Astrocyte (in vitro differentiated cells and primary cell): Measurements from ENCODE around the gene LRRC4C. TPM values are rescaled to one million over a fixed set of nuclear protein-coding genes. Genes with fewer than 3 reads are reported as not detected.

Experiments
- DNase-seq: peaks from one replicate; pipeline ENCODE4 v3.0.0-alpha.2; 2010; ENCODE audit warnings: low read depth
- FAIRE-seq: peaks from 2 replicates; lab custom pipeline; 2011; peaks lifted over from hg19 to GRCh38; lab: Jason Lieb, UNC
- H2AFZ ChIP-seq: 2 replicates; pipeline ENCODE4 v1.6.0; 2012; ENCODE audit warnings: low read depth, low read length, inconsistent platforms
- H3K27ac ChIP-seq: 2 replicates; pipeline ENCODE4 v1.5.1; 2011; ENCODE audit warnings: low read depth, low read length, inconsistent platforms
- H3K27me3 ChIP-seq: 2 replicates; pipeline ENCODE4 v1.6.0; 2011; ENCODE audit warnings: low read length, inconsistent platforms; ENCODE audit not compliant: insufficient read depth
- H3K36me3 ChIP-seq: 2 replicates; pipeline ENCODE4 v1.5.1; 2011; ENCODE audit warnings: low read length, inconsistent platforms; ENCODE audit not compliant: insufficient read depth
- H3K4me1 ChIP-seq: 2 replicates; pipeline ENCODE4 v1.5.1; 2011; ENCODE audit warnings: low read length, inconsistent platforms; ENCODE audit not compliant: insufficient read depth
- H3K4me2 ChIP-seq: 2 replicates; pipeline ENCODE4 v1.6.0; 2012; ENCODE audit warnings: low read length, inconsistent platforms
- H3K4me3 ChIP-seq: 2 replicates; pipeline ENCODE4 v1.5.1; 2011; ENCODE audit warnings: low read depth, mild to moderate bottlenecking, low read length, inconsistent platforms; ENCODE audit not compliant: insufficient read depth
- H3K79me2 ChIP-seq: 2 replicates; pipeline ENCODE4 v1.6.0; 2012; ENCODE audit warnings: mild to moderate bottlenecking, low read length, inconsistent platforms; ENCODE audit not compliant: insufficient read depth
- H3K9ac ChIP-seq: 2 replicates; pipeline ENCODE4 v1.6.0; 2012; ENCODE audit warnings: mild to moderate bottlenecking, low read length, inconsistent platforms
- H3K9me3 ChIP-seq: 2 replicates; pipeline ENCODE4 v1.5.1; 2012; ENCODE audit warnings: low read depth, mild to moderate bottlenecking, low read length, inconsistent platforms; ENCODE audit not compliant: insufficient read depth
- H4K20me1 ChIP-seq: 2 replicates; pipeline ENCODE4 v1.6.0; 2012; ENCODE audit warnings: low read length, inconsistent platforms; ENCODE audit not compliant: insufficient read depth
- H3K27ac Mint-ChIP-seq: one replicate; pipeline ENCODE4 v1.8.0; 2021; ENCODE audit warnings: mild to moderate bottlenecking, mixed read lengths; ENCODE audit not compliant: unreplicated experiment
- H3K27me3 Mint-ChIP-seq: one replicate; pipeline ENCODE4 v1.8.0; 2021; ENCODE audit warnings: low read depth, mixed read lengths; ENCODE audit not compliant: unreplicated experiment
- H3K36me3 Mint-ChIP-seq: one replicate; pipeline ENCODE4 v1.8.0; 2021; ENCODE audit warnings: low read depth, mixed read lengths; ENCODE audit not compliant: unreplicated experiment
- H3K4me1 Mint-ChIP-seq: one replicate; pipeline ENCODE4 v1.8.0; 2021; ENCODE audit warnings: low read depth, mixed read lengths; ENCODE audit not compliant: unreplicated experiment
- H3K4me3 Mint-ChIP-seq: one replicate; pipeline ENCODE4 v1.8.0; 2021; ENCODE audit warnings: mild to moderate bottlenecking, moderate library complexity, mixed read lengths; ENCODE audit not compliant: unreplicated experiment
- H3K9me3 Mint-ChIP-seq: one replicate; pipeline ENCODE4 v1.8.0; 2021; ENCODE audit warnings: mild to moderate bottlenecking, mixed read lengths; ENCODE audit not compliant: unreplicated experiment
- EZH2 ChIP-seq: IDR thresholded peaks from 2 replicates; pipeline ENCODE4 v1.6.1; 2012; ENCODE audit warnings: mild to moderate bottlenecking, low read length, inconsistent platforms; ENCODE audit not compliant: insufficient read depth
- total RNA-seq: library from RNA; stranded (reverse); gene quantifications from 2 replicates; pipeline ENCODE4 v1.2.1, GENCODE V29; 2021
- TF ChIP-seq, protein P1 (sequence below): IDR thresholded peaks from 2 replicates; pipeline ENCODE4 v1.5.1; 2011; ENCODE audit warnings: low read depth, mild to moderate bottlenecking, inconsistent platforms, low read length, moderate library complexity; ENCODE audit not compliant: insufficient read depth

Gene LRRC4C
- total RNA-seq, 1 donor from 2014 or later = 9.0 TPM

DNA sequence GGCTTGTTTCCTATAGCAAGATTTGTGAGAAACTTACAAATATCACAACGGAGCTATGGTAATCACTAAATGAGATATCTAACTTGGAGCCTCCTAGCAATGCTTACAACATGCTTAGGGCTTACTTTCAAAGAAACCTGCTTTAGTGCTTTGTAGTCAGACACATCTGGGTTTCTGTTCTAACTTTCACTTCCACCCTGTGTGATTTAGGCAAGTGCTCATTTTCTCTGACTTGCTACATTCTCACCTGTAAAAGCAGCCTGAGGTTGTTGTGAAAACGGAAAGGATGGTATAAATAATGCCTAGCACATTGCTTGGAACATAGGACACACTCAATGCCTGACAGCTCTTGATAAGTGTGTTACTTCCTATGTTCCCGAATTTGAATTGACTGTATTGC is 45.6 kb downstream of the LRRC4C start:
- DNase-seq (no peak), FAIRE-seq (no peak)
- no peaks in the 10 kb centered on the region for H3K27me3 Mint-ChIP-seq
- Histone ChIP-seq H3K27me3 (no peaks in the 10 kb centered on the region), H3K27ac (no peak overlapping the region), H3K79me2 (no peaks in the 10 kb centered on the region), H3K4me2 (no peak overlapping the region), H3K9me3 (no peaks in the 10 kb centered on the region), H3K4me3 (no peak overlapping the region), H3K4me1 (no peaks in the 10 kb centered on the region), H3K9ac (no peak overlapping the region), H2AFZ (no peak overlapping the region), H3K36me3 (no peaks in the 10 kb centered on the region), H4K20me1 (no peaks in the 10 kb centered on the region)
- H3K27ac Mint-ChIP-seq = no peak overlapping the region
- no peaks in the 10 kb centered on the region for H3K36me3 Mint-ChIP-seq
- peaks cover 5% of the 10 kb centered on the region for H3K4me1 Mint-ChIP-seq
- no peak overlapping the region for H3K4me3 Mint-ChIP-seq
- H3K9me3 Mint-ChIP-seq = peaks cover 1% of the 10 kb centered on the region
- no peak for TF ChIP-seq EZH2
- TF ChIP-seq, protein P1, sequence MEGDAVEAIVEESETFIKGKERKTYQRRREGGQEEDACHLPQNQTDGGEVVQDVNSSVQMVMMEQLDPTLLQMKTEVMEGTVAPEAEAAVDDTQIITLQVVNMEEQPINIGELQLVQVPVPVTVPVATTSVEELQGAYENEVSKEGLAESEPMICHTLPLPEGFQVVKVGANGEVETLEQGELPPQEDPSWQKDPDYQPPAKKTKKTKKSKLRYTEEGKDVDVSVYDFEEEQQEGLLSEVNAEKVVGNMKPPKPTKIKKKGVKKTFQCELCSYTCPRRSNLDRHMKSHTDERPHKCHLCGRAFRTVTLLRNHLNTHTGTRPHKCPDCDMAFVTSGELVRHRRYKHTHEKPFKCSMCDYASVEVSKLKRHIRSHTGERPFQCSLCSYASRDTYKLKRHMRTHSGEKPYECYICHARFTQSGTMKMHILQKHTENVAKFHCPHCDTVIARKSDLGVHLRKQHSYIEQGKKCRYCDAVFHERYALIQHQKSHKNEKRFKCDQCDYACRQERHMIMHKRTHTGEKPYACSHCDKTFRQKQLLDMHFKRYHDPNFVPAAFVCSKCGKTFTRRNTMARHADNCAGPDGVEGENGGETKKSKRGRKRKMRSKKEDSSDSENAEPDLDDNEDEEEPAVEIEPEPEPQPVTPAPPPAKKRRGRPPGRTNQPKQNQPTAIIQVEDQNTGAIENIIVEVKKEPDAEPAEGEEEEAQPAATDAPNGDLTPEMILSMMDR = no peak

- H3K27ac ChIP-seq = no peak overlapping the region
- TF ChIP-seq, protein P1 = no peak
- TF ChIP-seq EZH2 = no peak
- H3K9ac ChIP-seq = no peak overlapping the region
- no peak overlapping the region for H3K4me2 ChIP-seq
- no peaks in the 10 kb centered on the region for H4K20me1 ChIP-seq
- H3K4me3 Mint-ChIP-seq = no peak overlapping the region
- no peaks in the 10 kb centered on the region for H3K27me3 ChIP-seq
- H3K4me1 ChIP-seq = no peaks in the 10 kb centered on the region
- H3K4me1 Mint-ChIP-seq = no peaks in the 10 kb centered on the region
- H3K27me3 Mint-ChIP-seq = no peaks in the 10 kb centered on the region
- H3K9me3 Mint-ChIP-seq = no peaks in the 10 kb centered on the region
- FAIRE-seq (no peak), DNase-seq (no peak)
- H3K27ac Mint-ChIP-seq = no peak overlapping the region
- H3K4me3 ChIP-seq = no peak overlapping the region
- H3K36me3 Mint-ChIP-seq = no peaks in the 10 kb centered on the region
- no peaks in the 10 kb centered on the region for H3K36me3 ChIP-seq
- H3K79me2 ChIP-seq = no peaks in the 10 kb centered on the region
- H3K9me3 ChIP-seq = no peaks in the 10 kb centered on the region
- H2AFZ ChIP-seq = no peak overlapping the region
Measured at GRCh38 chr11:41405812-41406211, 53.6 kb downstream of the LRRC4C start.

DNA sequence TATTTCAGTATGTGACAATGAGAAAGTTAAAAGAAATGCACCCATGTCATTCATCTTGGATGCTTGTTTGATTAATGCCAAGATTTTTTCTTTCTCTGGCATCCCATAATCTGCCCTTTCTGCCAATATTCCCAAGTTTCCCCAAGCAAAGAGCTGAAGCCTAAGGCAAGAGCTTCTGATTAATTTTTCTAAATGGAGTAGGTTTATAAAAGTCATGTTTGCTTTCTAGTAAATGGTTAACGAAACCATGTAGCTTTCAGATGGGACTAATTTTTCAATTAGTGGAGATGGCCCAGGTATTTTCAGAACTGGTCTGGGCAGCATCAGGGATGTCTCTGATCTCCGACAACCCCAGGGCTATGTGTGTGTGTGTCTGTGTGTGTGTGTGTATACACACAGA is 55.3 kb downstream of the LRRC4C start:
- no peaks in the 10 kb centered on the region for H3K4me1 ChIP-seq
- no peaks in the 10 kb centered on the region for H3K79me2 ChIP-seq
- no peaks in the 10 kb centered on the region for H3K27me3 ChIP-seq
- no peak overlapping the region for H3K9ac ChIP-seq
- H3K9me3 ChIP-seq = no peaks in the 10 kb centered on the region
- no peak overlapping the region for H3K4me3 Mint-ChIP-seq
- FAIRE-seq = no peak
- no peaks in the 10 kb centered on the region for H3K36me3 Mint-ChIP-seq
- no peak overlapping the region for H3K4me2 ChIP-seq
- H3K4me3 ChIP-seq = no peak overlapping the region
- no peak overlapping the region for H3K27ac Mint-ChIP-seq
- DNase-seq = no peak
- H3K4me1 Mint-ChIP-seq = no peaks in the 10 kb centered on the region
- no peaks in the 10 kb centered on the region for H3K27me3 Mint-ChIP-seq
- H3K27ac ChIP-seq = no peak overlapping the region
- H2AFZ ChIP-seq = no peak overlapping the region
- no peaks in the 10 kb centered on the region for H3K36me3 ChIP-seq
- H3K9me3 Mint-ChIP-seq = no peaks in the 10 kb centered on the region
- TF ChIP-seq, protein P1 = no peak
- no peak for TF ChIP-seq EZH2
- H4K20me1 ChIP-seq = no peaks in the 10 kb centered on the region
